Non-pigmented ciliary epithelial cell (primary cell): ENCODE results near the gene DNAJB13.

Experiments used
- DNase-seq: peaks from one replicate; pipeline ENCODE4 v3.0.0-alpha.2; 2010; ENCODE audit warnings: low read depth

Gene DNAJB13

GRCh38 chr11:73951797-73952196 is 971 bp downstream of the DNAJB13 start:
- no peak for DNase-seq

- no peak for DNase-seq
Observed at GRCh38 chr11:73956876-73957653, 6.2 kb downstream of the DNAJB13 start.

- DNase-seq: no peak
Observed at GRCh38 chr11:73957654-73958361, 7.0 kb downstream of the DNAJB13 start.

GRCh38 chr11:73958521-73959141 is 7.8 kb downstream of the DNAJB13 start:
- no peak for DNase-seq

GRCh38 chr11:73961321-73961720 is 10.5 kb downstream of the DNAJB13 start:
- DNase-seq: no peak

- DNase-seq: no peak
Observed at GRCh38 chr11:73962101-73962705, 11.4 kb downstream of the DNAJB13 start.

GRCh38 chr11:73963861-73964260 is 13.0 kb downstream of the DNAJB13 start:
- no peak for DNase-seq

GRCh38 chr11:73965076-73965763 is 14.4 kb downstream of the DNAJB13 start:
- DNase-seq: no peak

GRCh38 chr11:73965764-73966121 is 14.9 kb downstream of the DNAJB13 start:
- DNase-seq: no peak

- no peak for DNase-seq
Observed at GRCh38 chr11:73968356-73968966, 17.6 kb downstream of the DNAJB13 start.

GRCh38 chr11:73969091-73969490 is 18.3 kb downstream of the DNAJB13 start:
- no peak for DNase-seq

- DNase-seq: no peak
Observed at GRCh38 chr11:73969991-73970800, 19.4 kb downstream of the DNAJB13 start.

- DNase-seq: no peak
Observed at GRCh38 chr11:73971175-73971719, 20.4 kb downstream of the DNAJB13 start.

- no peak for DNase-seq
Observed at GRCh38 chr11:73972187-73972586, 21.4 kb downstream of the DNAJB13 start.

- no peak for DNase-seq
Observed at GRCh38 chr11:73972620-73973449, 22.0 kb downstream of the DNAJB13 start.

GRCh38 chr11:73974604-73975478 is 24.0 kb downstream of the DNAJB13 start:
- no peak for DNase-seq

GRCh38 chr11:73975479-73975757 is 24.6 kb downstream of the DNAJB13 start:
- DNase-seq: no peak

GRCh38 chr11:73976451-73977151 is 25.8 kb downstream of the DNAJB13 start:
- no peak for DNase-seq
